LHCN-M2 (cell line): Measurements from ENCODE around the gene ZEB2. TPM values are rescaled to one million over a fixed set of nuclear protein-coding genes. Genes with fewer than 3 reads are reported as not detected.

Experiments used
- DNase-seq: peaks from one replicate; pipeline ENCODE4 v3.0.0-alpha.2; 2012; ENCODE audit warnings: low read depth
- total RNA-seq: library from RNA; depleted of rRNA; stranded (reverse); fragments of >200 nt; gene quantifications from 2 replicates; pipeline ENCODE4 v1.2.3, GENCODE V29; 2014

ZEB2 gene
- total RNA-seq, 1 experiment from 2014 or later = 52.9 TPM

- DNase-seq = no peak
Observed at GRCh38 chr2:144496092-144496976, 23.6 kb downstream of the ZEB2 start.

- no peak for DNase-seq
Observed at GRCh38 chr2:144495227-144496091, 24.5 kb downstream of the ZEB2 start.

GRCh38 chr2:144493027-144493809 lies 26.7 kb downstream of the ZEB2 start:
- no peak for DNase-seq

- no peak for DNase-seq
Observed at GRCh38 chr2:144490857-144491256, 29.1 kb downstream of the ZEB2 start.

- no peak for DNase-seq
Observed at GRCh38 chr2:144490017-144490416, 29.9 kb downstream of the ZEB2 start.

- no peak for DNase-seq
Observed at GRCh38 chr2:144489315-144489916, 30.5 kb downstream of the ZEB2 start.

- DNase-seq = no peak
Observed at GRCh38 chr2:144484201-144484948, 35.5 kb downstream of the ZEB2 start.

- DNase-seq = no peak
Observed at GRCh38 chr2:144481666-144482065, 38.3 kb downstream of the ZEB2 start.

GRCh38 chr2:144481109-144481508 lies 38.8 kb downstream of the ZEB2 start:
- no peak for DNase-seq

- DNase-seq = peak; percentile 43
Observed at GRCh38 chr2:144480285-144480684, 39.6 kb downstream of the ZEB2 start.

GRCh38 chr2:144479659-144480058 lies 40.3 kb downstream of the ZEB2 start:
- DNase-seq = no peak

GRCh38 chr2:144479138-144479537 lies 40.8 kb downstream of the ZEB2 start:
- DNase-seq = peak; percentile 49

- no peak for DNase-seq
Observed at GRCh38 chr2:144477957-144478311, 42.0 kb downstream of the ZEB2 start.

- no peak for DNase-seq
Observed at GRCh38 chr2:144477281-144477956, 42.5 kb downstream of the ZEB2 start.

GRCh38 chr2:144476682-144477081 lies 43.2 kb downstream of the ZEB2 start:
- no peak for DNase-seq

GRCh38 chr2:144475569-144476275 lies 44.2 kb downstream of the ZEB2 start:
- DNase-seq = no peak

GRCh38 chr2:144475044-144475443 lies 44.9 kb downstream of the ZEB2 start:
- DNase-seq = no peak

GRCh38 chr2:144474017-144474416 lies 45.9 kb downstream of the ZEB2 start:
- DNase-seq = no peak

GRCh38 chr2:144472911-144473310 lies 47.0 kb downstream of the ZEB2 start:
- DNase-seq = peak; percentile 63
